A673 (cell line): ENCODE results near the gene CA7. TPM values are rescaled to one million over a fixed set of nuclear protein-coding genes. Genes with fewer than 3 reads are reported as not detected.

ENCODE experiments used
- BruUV-seq: library from RNA; stranded (reverse); fragments of 400-500 nt; replicated peaks from 2 replicates; lab custom pipeline; 2021; lab: Mats Ljungman, UMichigan
- CTCF ChIA-PET: fragments of 300-600 bp; sonication (Branson Sonifier 250); formaldehyde crosslinking; loops from one replicate; lab custom pipeline; 2022; ENCODE audit warnings: antibody characterized with exemption; lab: Charles Lee
- POLR2A ChIA-PET: fragments of 300-600 bp; sonication (Branson Sonifier 250); formaldehyde crosslinking; loops from one replicate; lab custom pipeline; 2022; ENCODE audit warnings: antibody characterized with exemption; ENCODE audit not compliant: low non-redundant PET; lab: Charles Lee
- DNase-seq: peaks from one replicate; pipeline ENCODE4 v3.0.0-alpha.2; 2015; ENCODE audit warnings: low spot score
- H3K27ac ChIP-seq: fragments of 200-600 bp; sonication (generic); 2 replicates; pipeline ENCODE4 v1.5.1; 2016; ENCODE audit warnings: mixed run types, low read depth, mild to moderate bottlenecking, mixed read lengths, antibody characterized with exemption, low read length; ENCODE audit not compliant: poor library complexity, severe bottlenecking
- H3K27me3 ChIP-seq: fragments of 200-600 bp; sonication (generic); replicated peaks from 2 replicates; pipeline ENCODE4 v1.6.1; 2017; ENCODE audit warnings: mixed run types, low read depth, mild to moderate bottlenecking, mixed read lengths, antibody characterized with exemption, low read length; ENCODE audit not compliant: insufficient read depth, poor library complexity
- H3K36me3 ChIP-seq: fragments of 200-600 bp; sonication (generic); 2 replicates; pipeline ENCODE4 v1.6.1; 2016; ENCODE audit warnings: mixed run types, mild to moderate bottlenecking, mixed read lengths, antibody characterized with exemption, low read length; ENCODE audit not compliant: insufficient read depth, poor library complexity, severe bottlenecking
- H3K4me1 ChIP-seq: fragments of 200-600 bp; sonication (generic); 2 replicates; pipeline ENCODE4 v1.6.1; 2017; ENCODE audit warnings: mixed run types, mild to moderate bottlenecking, mixed read lengths, antibody characterized with exemption, low read length; ENCODE audit not compliant: insufficient read depth, poor library complexity, severe bottlenecking
- H3K4me3 ChIP-seq: fragments of 200-600 bp; sonication (generic); 2 replicates; pipeline ENCODE4 v1.5.1; 2016; ENCODE audit warnings: low read depth, mixed run types, mild to moderate bottlenecking, mixed read lengths, low read length; ENCODE audit not compliant: poor library complexity, severe bottlenecking
- H3K9me3 ChIP-seq: fragments of 200-600 bp; sonication (generic); 2 replicates; pipeline ENCODE4 v1.6.1; 2016; ENCODE audit warnings: mixed run types, low read depth, mild to moderate bottlenecking, mixed read lengths, antibody characterized with exemption, low read length; ENCODE audit not compliant: poor library complexity, severe bottlenecking
- CTCF ChIP-seq: fragments of 300-800, 200-600 bp; sonication (generic); conservative IDR thresholded peaks from 2 replicates; pipeline ENCODE4 v1.5.1; 2017; ENCODE audit warnings: low read depth, mild to moderate bottlenecking, antibody characterized with exemption, low read length, moderate library complexity, mixed read lengths
- EZH2 ChIP-seq: fragments of 200-600 bp; sonication (generic); IDR thresholded peaks from 2 replicates; pipeline ENCODE4 v1.6.1; 2017; ENCODE audit warnings: borderline replicate concordance, low read depth, mild to moderate bottlenecking, mixed read lengths, antibody characterized with exemption, low read length; ENCODE audit not compliant: poor library complexity, severe bottlenecking
- intact Hi-C: fragments of 100-400 bp; cut with micrococcal nuclease; formaldehyde crosslinking; loops from one replicate; pipeline ENCODE4 v1.10.0; 2022; ENCODE audit not compliant: unreplicated experiment
- total RNA-seq: library from RNA; stranded (reverse); gene quantifications from 2 replicates; pipeline ENCODE4 v1.2.3, GENCODE V29; 2021

The CA7 gene
- total RNA-seq, 1 experiment from 2014 or later: not detected

GRCh38 chr16:66882702-66883101, 38.5 kb downstream of the CA7 start:
- BruUV-seq: no TSS peak
- POLR2A ChIA-PET: no interaction called here

GRCh38 chr16:66885491-66885890, 41.3 kb downstream of the CA7 start:
- intact Hi-C loops: no loop called here
- ChIA-PET POLR2A (no interaction called here), CTCF (no interaction called here)
- no TSS peak for BruUV-seq
- Histone ChIP-seq H3K27me3 (no peaks in the 10 kb centered on the region), H3K36me3 (peaks cover 47% of the 10 kb centered on the region), H3K4me3 (no peak overlapping the region), H3K27ac (no peak overlapping the region), H3K4me1 (peaks cover 12% of the 10 kb centered on the region), H3K9me3 (no peaks in the 10 kb centered on the region)
- no peak for DNase-seq
- TF ChIP-seq EZH2: no peak
- TF ChIP-seq CTCF: no peak

More at GRCh38 chr16:66882702-66883101, 38.5 kb downstream of the CA7 start:
- no peak overlapping the region for H3K27ac ChIP-seq
- peaks cover 40% of the 10 kb centered on the region for H3K36me3 ChIP-seq
- H3K9me3 ChIP-seq: no peaks in the 10 kb centered on the region
- peaks cover 12% of the 10 kb centered on the region for H3K4me1 ChIP-seq
- no peak overlapping the region for H3K4me3 ChIP-seq
- H3K27me3 ChIP-seq: no peaks in the 10 kb centered on the region
- intact Hi-C loops: no loop called here
- CTCF ChIA-PET: interaction anchor here (2.0 kb wide), 1 partner anchor 10 kb away, joined by 12 read pairs; no protein-coding TSS in a partner anchor
- no peak for DNase-seq
- TF ChIP-seq CTCF (no peak), EZH2 (no peak)

GRCh38 chr16:66886321-66886720, 42.1 kb downstream of the CA7 start:
- Histone ChIP-seq H3K4me3 (no peak overlapping the region), H3K27ac (peak overlapping the region; percentile 49), H3K4me1 (peaks cover 12% of the 10 kb centered on the region), H3K9me3 (no peaks in the 10 kb centered on the region), H3K36me3 (peaks cover 47% of the 10 kb centered on the region), H3K27me3 (no peaks in the 10 kb centered on the region)
- BruUV-seq: no TSS peak
- ChIA-PET POLR2A (no interaction called here), CTCF (no interaction called here)
- TF ChIP-seq EZH2 (no peak), CTCF (no peak)
- no peak for DNase-seq
- intact Hi-C loops: no loop called here
